ENCODE measurements around the gene TET1. TPM values are rescaled to one million over a fixed set of nuclear protein-coding genes. Genes with fewer than 3 reads are reported as not detected.

TET1 gene
- total and polyA plus RNA-seq, 2 of the 13 experiments (the other 11 are each of a cell fraction or from before 2014, with no cell fraction given): 6.9 to 7.3 TPM

DNA sequence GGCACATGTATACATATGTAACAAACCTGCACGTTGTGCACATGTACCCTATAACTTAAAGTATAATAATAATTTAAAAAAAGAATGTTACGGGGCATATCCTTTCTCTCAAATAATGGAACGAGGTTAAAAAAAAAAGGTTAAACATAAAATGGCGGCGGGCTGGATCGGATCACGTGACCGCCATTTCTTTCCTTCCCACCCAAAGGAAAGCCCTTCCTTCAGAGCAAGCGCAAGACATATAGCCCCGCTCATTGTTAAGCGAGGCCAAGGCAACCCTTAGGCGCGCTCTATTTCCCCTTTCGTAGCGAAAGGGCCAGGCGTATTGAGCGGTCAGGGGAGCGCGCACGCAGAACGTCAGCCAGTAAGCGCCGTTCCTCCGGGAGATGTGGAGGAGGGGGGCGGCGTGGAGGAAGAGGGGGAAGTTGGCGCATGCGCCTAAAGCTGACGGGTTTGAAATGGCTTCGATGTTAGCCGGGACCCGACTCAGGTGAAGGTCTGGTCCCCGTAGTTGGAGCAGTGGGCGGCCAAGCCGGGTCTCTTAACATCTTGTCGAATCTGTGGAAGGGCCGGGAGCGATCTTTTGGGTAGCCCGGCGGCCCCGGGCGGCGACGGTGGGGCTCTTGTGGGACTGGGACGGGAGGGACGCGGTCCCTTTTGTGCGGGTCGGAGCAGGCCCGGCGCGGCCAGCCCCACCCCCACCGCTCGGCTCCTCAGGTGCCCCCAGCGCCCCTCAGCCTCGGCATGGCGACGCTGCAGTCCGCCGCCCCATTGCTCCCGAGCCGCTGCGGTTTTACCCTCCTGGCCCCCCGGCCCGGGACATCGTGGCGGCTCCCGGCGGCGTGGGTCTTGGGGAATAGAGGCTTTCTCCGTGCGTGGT is 160.9 kb downstream of the TET1 start, which contains the start of gene CCAR1 (continued):
- TF ChIP-seq, protein P1, sequence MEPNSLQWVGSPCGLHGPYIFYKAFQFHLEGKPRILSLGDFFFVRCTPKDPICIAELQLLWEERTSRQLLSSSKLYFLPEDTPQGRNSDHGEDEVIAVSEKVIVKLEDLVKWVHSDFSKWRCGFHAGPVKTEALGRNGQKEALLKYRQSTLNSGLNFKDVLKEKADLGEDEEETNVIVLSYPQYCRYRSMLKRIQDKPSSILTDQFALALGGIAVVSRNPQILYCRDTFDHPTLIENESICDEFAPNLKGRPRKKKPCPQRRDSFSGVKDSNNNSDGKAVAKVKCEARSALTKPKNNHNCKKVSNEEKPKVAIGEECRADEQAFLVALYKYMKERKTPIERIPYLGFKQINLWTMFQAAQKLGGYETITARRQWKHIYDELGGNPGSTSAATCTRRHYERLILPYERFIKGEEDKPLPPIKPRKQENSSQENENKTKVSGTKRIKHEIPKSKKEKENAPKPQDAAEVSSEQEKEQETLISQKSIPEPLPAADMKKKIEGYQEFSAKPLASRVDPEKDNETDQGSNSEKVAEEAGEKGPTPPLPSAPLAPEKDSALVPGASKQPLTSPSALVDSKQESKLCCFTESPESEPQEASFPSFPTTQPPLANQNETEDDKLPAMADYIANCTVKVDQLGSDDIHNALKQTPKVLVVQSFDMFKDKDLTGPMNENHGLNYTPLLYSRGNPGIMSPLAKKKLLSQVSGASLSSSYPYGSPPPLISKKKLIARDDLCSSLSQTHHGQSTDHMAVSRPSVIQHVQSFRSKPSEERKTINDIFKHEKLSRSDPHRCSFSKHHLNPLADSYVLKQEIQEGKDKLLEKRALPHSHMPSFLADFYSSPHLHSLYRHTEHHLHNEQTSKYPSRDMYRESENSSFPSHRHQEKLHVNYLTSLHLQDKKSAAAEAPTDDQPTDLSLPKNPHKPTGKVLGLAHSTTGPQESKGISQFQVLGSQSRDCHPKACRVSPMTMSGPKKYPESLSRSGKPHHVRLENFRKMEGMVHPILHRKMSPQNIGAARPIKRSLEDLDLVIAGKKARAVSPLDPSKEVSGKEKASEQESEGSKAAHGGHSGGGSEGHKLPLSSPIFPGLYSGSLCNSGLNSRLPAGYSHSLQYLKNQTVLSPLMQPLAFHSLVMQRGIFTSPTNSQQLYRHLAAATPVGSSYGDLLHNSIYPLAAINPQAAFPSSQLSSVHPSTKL (CRISPR knock-in tag; IDR thresholded peaks at IDR 0.05): peak; percentile 38; the same call in 1 of the 2 replicates
- TF ChIP-seq, protein P2, sequence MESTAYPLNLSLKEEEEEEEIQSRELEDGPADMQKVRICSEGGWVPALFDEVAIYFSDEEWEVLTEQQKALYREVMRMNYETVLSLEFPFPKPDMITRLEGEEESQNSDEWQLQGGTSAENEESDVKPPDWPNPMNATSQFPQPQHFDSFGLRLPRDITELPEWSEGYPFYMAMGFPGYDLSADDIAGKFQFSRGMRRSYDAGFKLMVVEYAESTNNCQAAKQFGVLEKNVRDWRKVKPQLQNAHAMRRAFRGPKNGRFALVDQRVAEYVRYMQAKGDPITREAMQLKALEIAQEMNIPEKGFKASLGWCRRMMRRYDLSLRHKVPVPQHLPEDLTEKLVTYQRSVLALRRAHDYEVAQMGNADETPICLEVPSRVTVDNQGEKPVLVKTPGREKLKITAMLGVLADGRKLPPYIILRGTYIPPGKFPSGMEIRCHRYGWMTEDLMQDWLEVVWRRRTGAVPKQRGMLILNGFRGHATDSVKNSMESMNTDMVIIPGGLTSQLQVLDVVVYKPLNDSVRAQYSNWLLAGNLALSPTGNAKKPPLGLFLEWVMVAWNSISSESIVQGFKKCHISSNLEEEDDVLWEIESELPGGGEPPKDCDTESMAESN (CRISPR knock-in tag; conservative IDR thresholded peaks at IDR 0.05): no peak; the same call in none of the 2 replicates
- TF ChIP-seq FOXO1 (CRISPR knock-in tag; IDR thresholded peaks at IDR 0.05) (no peak; the same call in 1 of the 2 replicates), HOXA5 (CRISPR knock-in tag; IDR thresholded peaks at IDR 0.05) (peak; percentile 71), SALL1 (CRISPR knock-in tag; IDR thresholded peaks at IDR 0.05) (peak; percentile 72), ZNF761 (CRISPR knock-in tag; conservative IDR thresholded peaks at IDR 0.05) (no peak), KLF11 (CRISPR knock-in tag; IDR thresholded peaks at IDR 0.05) (no peak), ZNF557 (CRISPR knock-in tag; IDR thresholded peaks at IDR 0.05) (no peak), CHD4 (IDR thresholded peaks at IDR 0.05; ENCODE audit: borderline replicate concordance, low read length) (no peak), ZNF550 (CRISPR knock-in tag; IDR thresholded peaks at IDR 0.05; ENCODE audit: borderline replicate concordance) (no peak), PLRG1 (conservative IDR thresholded peaks at IDR 0.05) (no peak), ZNF501 (CRISPR knock-in tag; IDR thresholded peaks at IDR 0.05) (peak; percentile 97), ZNF331 (CRISPR knock-in tag; IDR thresholded peaks at IDR 0.05) (no peak; the same call in 1 of the 2 replicates)
- TF ChIP-seq, protein P3, sequence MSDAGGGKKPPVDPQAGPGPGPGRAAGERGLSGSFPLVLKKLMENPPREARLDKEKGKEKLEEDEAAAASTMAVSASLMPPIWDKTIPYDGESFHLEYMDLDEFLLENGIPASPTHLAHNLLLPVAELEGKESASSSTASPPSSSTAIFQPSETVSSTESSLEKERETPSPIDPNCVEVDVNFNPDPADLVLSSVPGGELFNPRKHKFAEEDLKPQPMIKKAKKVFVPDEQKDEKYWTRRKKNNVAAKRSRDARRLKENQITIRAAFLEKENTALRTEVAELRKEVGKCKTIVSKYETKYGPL (CRISPR knock-in tag; IDR thresholded peaks at IDR 0.05): peak; percentile 48; the same call in 1 of the 2 replicates
- TF ChIP-seq, protein P4, sequence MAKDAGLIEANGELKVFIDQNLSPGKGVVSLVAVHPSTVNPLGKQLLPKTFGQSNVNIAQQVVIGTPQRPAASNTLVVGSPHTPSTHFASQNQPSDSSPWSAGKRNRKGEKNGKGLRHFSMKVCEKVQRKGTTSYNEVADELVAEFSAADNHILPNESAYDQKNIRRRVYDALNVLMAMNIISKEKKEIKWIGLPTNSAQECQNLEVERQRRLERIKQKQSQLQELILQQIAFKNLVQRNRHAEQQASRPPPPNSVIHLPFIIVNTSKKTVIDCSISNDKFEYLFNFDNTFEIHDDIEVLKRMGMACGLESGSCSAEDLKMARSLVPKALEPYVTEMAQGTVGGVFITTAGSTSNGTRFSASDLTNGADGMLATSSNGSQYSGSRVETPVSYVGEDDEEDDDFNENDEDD (CRISPR knock-in tag; IDR thresholded peaks at IDR 0.05; ENCODE audit: borderline replicate concordance): peak; percentile 88
- TF ChIP-seq, protein P5, sequence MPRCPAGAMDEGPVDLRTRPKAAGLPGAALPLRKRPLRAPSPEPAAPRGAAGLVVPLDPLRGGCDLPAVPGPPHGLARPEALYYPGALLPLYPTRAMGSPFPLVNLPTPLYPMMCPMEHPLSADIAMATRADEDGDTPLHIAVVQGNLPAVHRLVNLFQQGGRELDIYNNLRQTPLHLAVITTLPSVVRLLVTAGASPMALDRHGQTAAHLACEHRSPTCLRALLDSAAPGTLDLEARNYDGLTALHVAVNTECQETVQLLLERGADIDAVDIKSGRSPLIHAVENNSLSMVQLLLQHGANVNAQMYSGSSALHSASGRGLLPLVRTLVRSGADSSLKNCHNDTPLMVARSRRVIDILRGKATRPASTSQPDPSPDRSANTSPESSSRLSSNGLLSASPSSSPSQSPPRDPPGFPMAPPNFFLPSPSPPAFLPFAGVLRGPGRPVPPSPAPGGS (CRISPR knock-in tag; IDR thresholded peaks at IDR 0.05): peak; percentile 55; the same call in 1 of the 2 replicates
- TF ChIP-seq, protein P6, sequence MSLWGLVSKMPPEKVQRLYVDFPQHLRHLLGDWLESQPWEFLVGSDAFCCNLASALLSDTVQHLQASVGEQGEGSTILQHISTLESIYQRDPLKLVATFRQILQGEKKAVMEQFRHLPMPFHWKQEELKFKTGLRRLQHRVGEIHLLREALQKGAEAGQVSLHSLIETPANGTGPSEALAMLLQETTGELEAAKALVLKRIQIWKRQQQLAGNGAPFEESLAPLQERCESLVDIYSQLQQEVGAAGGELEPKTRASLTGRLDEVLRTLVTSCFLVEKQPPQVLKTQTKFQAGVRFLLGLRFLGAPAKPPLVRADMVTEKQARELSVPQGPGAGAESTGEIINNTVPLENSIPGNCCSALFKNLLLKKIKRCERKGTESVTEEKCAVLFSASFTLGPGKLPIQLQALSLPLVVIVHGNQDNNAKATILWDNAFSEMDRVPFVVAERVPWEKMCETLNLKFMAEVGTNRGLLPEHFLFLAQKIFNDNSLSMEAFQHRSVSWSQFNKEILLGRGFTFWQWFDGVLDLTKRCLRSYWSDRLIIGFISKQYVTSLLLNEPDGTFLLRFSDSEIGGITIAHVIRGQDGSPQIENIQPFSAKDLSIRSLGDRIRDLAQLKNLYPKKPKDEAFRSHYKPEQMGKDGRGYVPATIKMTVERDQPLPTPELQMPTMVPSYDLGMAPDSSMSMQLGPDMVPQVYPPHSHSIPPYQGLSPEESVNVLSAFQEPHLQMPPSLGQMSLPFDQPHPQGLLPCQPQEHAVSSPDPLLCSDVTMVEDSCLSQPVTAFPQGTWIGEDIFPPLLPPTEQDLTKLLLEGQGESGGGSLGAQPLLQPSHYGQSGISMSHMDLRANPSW (CRISPR knock-in tag; IDR thresholded peaks at IDR 0.05; ENCODE audit: borderline replicate concordance): peak; percentile 21; the same call in 1 of the 2 replicates

All from HepG2 (cell line).